CD1c-positive myeloid dendritic cell (primary cell): ENCODE measurements around the gene SEPTIN14.
"Not testable (repeated sequence)": the region's sequence is repeated elsewhere in the genome, so short reads cannot be mapped to it uniquely, and the experiment has no call there.

Source experiments
- DNase-seq: peaks from one replicate; pipeline ENCODE4 v3.0.0-alpha.2; 2016; ENCODE audit errors: extremely low spot score

SEPTIN14 gene

GRCh38 chr7:55862652-55863051, at the start of gene SEPTIN14:
Gene SEPTIN14 (minus strand): TSS chr7:55862752. CDS start chr7:55861996, 756 bp downstream.
- not testable (repeated sequence) for DNase-seq

- DNase-seq, result peak; percentile 49
Observed at GRCh38 chr7:55903985-55904759, 41.6 kb upstream of the SEPTIN14 start.

- not testable (repeated sequence) for DNase-seq
Observed at GRCh38 chr7:55901059-55901458, 38.5 kb upstream of the SEPTIN14 start.

- DNase-seq, result no peak
Observed at GRCh38 chr7:55898287-55898686, 35.7 kb upstream of the SEPTIN14 start.

GRCh38 chr7:55895021-55895420, 32.5 kb upstream of the SEPTIN14 start:
- no peak for DNase-seq

GRCh38 chr7:55893940-55894339, 31.4 kb upstream of the SEPTIN14 start:
- no peak for DNase-seq

- not testable (repeated sequence) for DNase-seq
Observed at GRCh38 chr7:55888378-55888777, 25.8 kb upstream of the SEPTIN14 start.

GRCh38 chr7:55887821-55888247, 25.3 kb upstream of the SEPTIN14 start:
- peak; percentile 2 for DNase-seq

GRCh38 chr7:55884321-55884720, 21.8 kb upstream of the SEPTIN14 start:
- DNase-seq, result no peak

GRCh38 chr7:55878691-55879090, 16.1 kb upstream of the SEPTIN14 start:
- DNase-seq, result no peak

- no peak for DNase-seq
Observed at GRCh38 chr7:55877308-55877707, 14.8 kb upstream of the SEPTIN14 start.

- no peak for DNase-seq
Observed at GRCh38 chr7:55873765-55874164, 11.2 kb upstream of the SEPTIN14 start.

GRCh38 chr7:55871932-55872485, 9.5 kb upstream of the SEPTIN14 start:
- no peak for DNase-seq

- not testable (repeated sequence) for DNase-seq
Observed at GRCh38 chr7:55868989-55869388, 6.4 kb upstream of the SEPTIN14 start.

GRCh38 chr7:55845164-55845563, 17.4 kb downstream of the SEPTIN14 start:
- not testable (repeated sequence) for DNase-seq

GRCh38 chr7:55838595-55838994, 24.0 kb downstream of the SEPTIN14 start:
- no peak for DNase-seq

GRCh38 chr7:55827577-55827976, 35.0 kb downstream of the SEPTIN14 start:
- no peak for DNase-seq

GRCh38 chr7:55818686-55819085, 43.9 kb downstream of the SEPTIN14 start:
- DNase-seq, result no peak

GRCh38 chr7:55797260-55797659, 65.3 kb downstream of the SEPTIN14 start:
- not testable (repeated sequence) for DNase-seq

- no peak for DNase-seq
Observed at GRCh38 chr7:55794527-55794926, 68.0 kb downstream of the SEPTIN14 start.

GRCh38 chr7:55792048-55792447, 70.5 kb downstream of the SEPTIN14 start:
- DNase-seq, result no peak

GRCh38 chr7:55787796-55788195, 74.8 kb downstream of the SEPTIN14 start:
- DNase-seq, result no peak

GRCh38 chr7:55786901-55787300, 75.7 kb downstream of the SEPTIN14 start:
- DNase-seq, result no peak
